ENCODE measurements around the gene OSGEPL1.

Gene OSGEPL1

DNA sequence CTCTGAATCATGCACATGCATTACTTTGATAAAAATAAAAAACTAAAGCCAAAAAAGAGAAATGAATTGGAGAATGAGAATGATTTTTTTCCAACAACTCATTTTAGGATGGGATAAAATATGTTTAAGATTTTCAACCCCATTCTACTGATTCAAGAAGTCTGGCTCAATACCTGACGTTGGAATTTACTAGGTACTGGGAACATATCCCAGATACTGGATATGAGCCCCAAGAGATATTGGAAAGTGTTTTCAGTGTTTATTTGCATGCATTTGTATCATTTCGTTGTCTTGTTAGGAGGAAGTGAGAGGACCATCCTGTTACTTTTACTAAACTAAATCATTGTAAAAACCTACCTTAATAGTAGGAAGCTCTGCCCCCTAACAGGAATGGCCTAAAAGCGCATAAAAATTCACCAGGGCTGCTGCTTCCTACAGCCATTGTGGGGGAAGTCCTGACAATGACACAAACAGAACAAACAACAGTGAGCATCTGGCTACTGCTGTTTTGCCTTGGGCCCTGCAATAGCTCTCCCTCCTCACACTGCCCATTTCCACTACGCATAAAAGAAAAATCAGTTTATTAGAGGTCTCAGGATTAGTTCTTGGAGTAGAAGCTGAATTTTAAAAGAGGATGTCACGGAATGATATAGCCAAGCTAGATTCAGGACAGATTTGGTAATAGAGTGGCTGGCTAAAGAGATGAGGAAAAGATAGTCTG is 52.9 kb downstream of the OSGEPL1 start:
- WGBS (ENCODE audit: insufficient coverage) = 94% methylated on average over 3 of the region's 5 CpGs
- no peak for DNase-seq
- ChIA-PET CTCF (interaction anchor here (1.0 to 1.7 kb wide), 2 partner anchors 11 to 30 kb away, joined by 3 to 5 read pairs; no protein-coding TSS in a partner anchor), POLR2A (no interaction called here)
- Histone ChIP-seq H3K4me1 (ENCODE audit: control extremely low read depth in 1 of 4, control insufficient read depth in 4 of 4, insufficient read depth in 4 of 4, low read length in 3 of 4) (no peaks in the 10 kb centered on the region), H3K27me3 (replicated peaks in 2 of 5; ENCODE audit: control insufficient read depth in 4 of 5, insufficient read depth in 5 of 5, low read length in 4 of 5) (no peaks in the 10 kb centered on the region), H3K4me3 (ENCODE audit: control insufficient read depth in 1 of 7, extremely low read depth in 1 of 7, insufficient read depth in 4 of 7, low read depth in 2 of 7, low read length in 6 of 7) (no peak overlapping the region), H3K27ac (ENCODE audit: insufficient read depth in 1 of 2, low read depth in 1 of 2, low read length in 2 of 2, poor library complexity in 1 of 2, severe bottlenecking in 2 of 2) (no peak overlapping the region), H3K36me3 (ENCODE audit: control insufficient read depth in 4 of 4, insufficient read depth in 4 of 4, low read length in 3 of 4) (peaks cover 0 to 6% (median 3%) of the 10 kb centered on the region in 4 experiments), H3K9me3 (ENCODE audit: control extremely low read depth in 1 of 5, control insufficient read depth in 4 of 5, insufficient read depth in 2 of 5, low read depth in 1 of 5, low read length in 4 of 5) (peaks cover 0 to 4% (median 0%) of the 10 kb centered on the region in 5 experiments)

DNA sequence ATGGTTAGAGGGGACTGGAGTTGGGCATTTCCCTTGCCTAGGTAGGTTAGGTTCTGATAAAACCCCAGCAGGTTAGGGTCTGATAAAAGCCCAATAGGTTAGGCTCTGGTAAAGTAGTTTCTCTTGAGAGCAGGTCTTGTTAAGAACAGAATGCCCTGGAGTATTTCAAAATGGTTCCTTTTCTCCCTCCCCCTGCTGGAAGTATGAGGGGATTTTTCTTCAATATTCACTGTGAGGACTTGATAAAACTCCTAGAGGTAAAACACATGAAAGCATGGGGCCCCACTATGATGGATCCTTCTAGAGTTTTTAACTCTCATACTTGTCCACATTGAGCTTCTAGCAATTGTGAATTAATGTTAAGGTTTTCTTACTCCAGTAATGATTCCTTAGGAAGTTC is 60.5 kb downstream of the OSGEPL1 start:
- DNase-seq = peak; percentile 51 to 67 (median 65)
- POLR2A ChIA-PET = no interaction called here
- no peaks in the 10 kb centered on the region for H3K9me3 ChIP-seq (ENCODE audit: control extremely low read depth in 1 of 5, control insufficient read depth in 4 of 5, insufficient read depth in 2 of 5, low read depth in 1 of 5, low read length in 4 of 5)
- H3K4me1 ChIP-seq (ENCODE audit: control extremely low read depth in 1 of 4, control insufficient read depth in 4 of 4, insufficient read depth in 4 of 4, low read length in 3 of 4) = peaks cover 0 to 5% (median 0%) of the 10 kb centered on the region in 4 experiments
- H3K27ac ChIP-seq (ENCODE audit: insufficient read depth in 1 of 2, low read depth in 1 of 2, low read length in 2 of 2, poor library complexity in 1 of 2, severe bottlenecking in 2 of 2) = no peak overlapping the region
- no peak overlapping the region for H3K4me3 ChIP-seq (ENCODE audit: control insufficient read depth in 1 of 7, extremely low read depth in 1 of 7, insufficient read depth in 4 of 7, low read depth in 2 of 7, low read length in 6 of 7)
- CTCF ChIA-PET = interaction anchor here (0.7 to 5.3 kb wide), 11 partner anchors 9 to 42 kb away, joined by 3 to 55 read pairs (median 4); partner anchors contain the start of genes ANKAR and ASNSD1
- H3K36me3 ChIP-seq (ENCODE audit: control insufficient read depth in 4 of 4, insufficient read depth in 4 of 4, low read length in 3 of 4) = no peaks in the 10 kb centered on the region
- H3K27me3 ChIP-seq (replicated peaks in 2 of 5; ENCODE audit: control insufficient read depth in 4 of 5, insufficient read depth in 5 of 5, low read length in 4 of 5) = no peaks in the 10 kb centered on the region

DNA sequence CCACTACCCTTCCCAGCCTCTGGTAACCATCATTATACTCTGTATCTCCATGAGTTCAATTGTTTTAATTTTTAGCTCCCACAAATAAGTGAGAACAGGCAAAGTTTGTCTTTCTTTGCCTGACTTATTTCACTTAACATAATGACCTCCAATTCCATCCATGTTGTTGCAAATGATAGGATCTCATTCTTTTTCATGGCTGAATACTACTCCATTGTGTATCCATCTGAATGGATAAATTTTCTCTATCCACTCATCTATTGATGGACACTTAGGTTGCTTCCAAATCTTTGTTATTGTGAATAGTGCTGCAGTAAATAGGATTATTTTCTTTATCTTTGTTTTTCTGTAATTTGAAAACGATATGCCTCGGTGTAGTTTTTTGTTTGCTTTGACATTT is 61.9 kb downstream of the OSGEPL1 start:
- ChIA-PET POLR2A (interaction anchor here (0.9 kb wide), 1 partner anchor 62 kb away, joined by 3 read pairs; the partner anchor contains the start of gene OSGEPL1), CTCF (interaction anchor here (0.7 to 5.3 kb wide), 5 partner anchors 10 to 41 kb away, joined by 3 to 55 read pairs (median 4); partner anchors contain the start of genes ANKAR and ASNSD1)
- Histone ChIP-seq H3K27me3 (replicated peaks in 2 of 5; ENCODE audit: control insufficient read depth in 4 of 5, insufficient read depth in 5 of 5, low read length in 4 of 5) (no peaks in the 10 kb centered on the region), H3K4me1 (ENCODE audit: control extremely low read depth in 1 of 4, control insufficient read depth in 4 of 4, insufficient read depth in 4 of 4, low read length in 3 of 4) (peaks cover 0 to 5% (median 0%) of the 10 kb centered on the region in 4 experiments), H3K36me3 (ENCODE audit: control insufficient read depth in 4 of 4, insufficient read depth in 4 of 4, low read length in 3 of 4) (peaks cover 0 to 3% (median 0%) of the 10 kb centered on the region in 4 experiments), H3K4me3 (ENCODE audit: control insufficient read depth in 1 of 7, extremely low read depth in 1 of 7, insufficient read depth in 4 of 7, low read depth in 2 of 7, low read length in 6 of 7) (no peak overlapping the region), H3K27ac (ENCODE audit: insufficient read depth in 1 of 2, low read depth in 1 of 2, low read length in 2 of 2, poor library complexity in 1 of 2, severe bottlenecking in 2 of 2) (no peak overlapping the region), H3K9me3 (ENCODE audit: control extremely low read depth in 1 of 5, control insufficient read depth in 4 of 5, insufficient read depth in 2 of 5, low read depth in 1 of 5, low read length in 4 of 5) (no peaks in the 10 kb centered on the region)
- no CpG with 5 or more reads among the region's 2 CpGs for WGBS (ENCODE audit: insufficient coverage)
- DNase-seq = no peak

DNA sequence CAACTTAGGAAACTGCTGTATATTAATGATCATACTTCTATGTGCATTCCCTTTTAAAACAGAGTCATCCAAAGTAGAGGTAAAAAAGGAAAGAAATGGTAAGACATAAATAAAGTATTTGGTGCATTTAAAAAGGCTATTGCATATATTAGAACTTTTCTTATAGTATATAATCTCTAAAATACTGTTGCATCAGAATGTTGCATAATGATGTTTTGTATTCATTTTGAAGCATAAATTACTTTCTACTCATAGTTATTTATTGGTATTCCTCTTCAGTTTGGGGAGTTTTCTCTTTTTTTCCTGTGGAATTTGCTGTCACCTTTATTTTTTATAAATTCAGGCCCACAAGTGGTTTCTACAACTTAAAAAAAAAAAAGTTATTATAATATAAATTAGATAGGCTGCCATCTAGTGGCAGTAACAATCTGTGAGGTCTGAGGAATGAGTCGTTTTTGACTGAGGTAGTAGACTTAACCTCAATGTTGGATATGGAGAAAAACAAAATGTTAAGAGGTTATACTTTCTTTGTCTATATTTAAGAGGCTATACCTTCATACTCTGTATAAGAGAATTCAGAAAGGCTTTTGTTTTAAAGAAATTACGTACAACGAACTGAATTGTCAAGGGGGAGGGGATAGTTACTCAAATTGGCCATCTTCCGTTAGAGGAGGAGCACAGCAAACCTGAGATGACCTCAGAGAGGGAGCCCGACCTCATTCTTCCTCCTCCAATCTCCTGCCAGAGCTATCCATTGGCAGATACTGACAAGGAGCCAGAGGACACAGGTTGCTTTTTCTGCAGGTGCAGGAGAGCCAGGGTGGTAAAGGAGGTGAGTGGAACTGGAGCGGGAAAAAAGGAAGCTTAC is 64.3 kb downstream of the OSGEPL1 start:
- Histone ChIP-seq H3K4me1 (ENCODE audit: control extremely low read depth in 1 of 4, control insufficient read depth in 4 of 4, insufficient read depth in 4 of 4, low read length in 3 of 4) (peaks cover 0 to 5% (median 0%) of the 10 kb centered on the region in 4 experiments), H3K36me3 (ENCODE audit: control insufficient read depth in 4 of 4, insufficient read depth in 4 of 4, low read length in 3 of 4) (peaks cover 0 to 5% (median 0%) of the 10 kb centered on the region in 4 experiments), H3K9me3 (ENCODE audit: control extremely low read depth in 1 of 5, control insufficient read depth in 4 of 5, insufficient read depth in 2 of 5, low read depth in 1 of 5, low read length in 4 of 5) (no peaks in the 10 kb centered on the region), H3K4me3 (ENCODE audit: control insufficient read depth in 1 of 7, extremely low read depth in 1 of 7, insufficient read depth in 4 of 7, low read depth in 2 of 7, low read length in 6 of 7) (peak overlapping the region in 3 of 7 experiments; percentile 0 to 64 (median 32)), H3K27ac (ENCODE audit: insufficient read depth in 1 of 2, low read depth in 1 of 2, low read length in 2 of 2, poor library complexity in 1 of 2, severe bottlenecking in 2 of 2) (no peak overlapping the region), H3K27me3 (replicated peaks in 2 of 5; ENCODE audit: control insufficient read depth in 4 of 5, insufficient read depth in 5 of 5, low read length in 4 of 5) (no peaks in the 10 kb centered on the region)
- CTCF ChIA-PET = interaction anchor here (0.7 to 5.3 kb wide), 13 partner anchors 10 to 230 kb away, joined by 3 to 55 read pairs (median 4); partner anchors contain the start of genes ANKAR and ASNSD1
- POLR2A ChIA-PET = no interaction called here
- WGBS (ENCODE audit: insufficient coverage) = 48% methylated on average over 2 of the region's 6 CpGs
- DNase-seq = peak; percentile 68 to 80 (median 77)
